ENCODE data around the gene ISLR2.

ISLR2 gene

DNA sequence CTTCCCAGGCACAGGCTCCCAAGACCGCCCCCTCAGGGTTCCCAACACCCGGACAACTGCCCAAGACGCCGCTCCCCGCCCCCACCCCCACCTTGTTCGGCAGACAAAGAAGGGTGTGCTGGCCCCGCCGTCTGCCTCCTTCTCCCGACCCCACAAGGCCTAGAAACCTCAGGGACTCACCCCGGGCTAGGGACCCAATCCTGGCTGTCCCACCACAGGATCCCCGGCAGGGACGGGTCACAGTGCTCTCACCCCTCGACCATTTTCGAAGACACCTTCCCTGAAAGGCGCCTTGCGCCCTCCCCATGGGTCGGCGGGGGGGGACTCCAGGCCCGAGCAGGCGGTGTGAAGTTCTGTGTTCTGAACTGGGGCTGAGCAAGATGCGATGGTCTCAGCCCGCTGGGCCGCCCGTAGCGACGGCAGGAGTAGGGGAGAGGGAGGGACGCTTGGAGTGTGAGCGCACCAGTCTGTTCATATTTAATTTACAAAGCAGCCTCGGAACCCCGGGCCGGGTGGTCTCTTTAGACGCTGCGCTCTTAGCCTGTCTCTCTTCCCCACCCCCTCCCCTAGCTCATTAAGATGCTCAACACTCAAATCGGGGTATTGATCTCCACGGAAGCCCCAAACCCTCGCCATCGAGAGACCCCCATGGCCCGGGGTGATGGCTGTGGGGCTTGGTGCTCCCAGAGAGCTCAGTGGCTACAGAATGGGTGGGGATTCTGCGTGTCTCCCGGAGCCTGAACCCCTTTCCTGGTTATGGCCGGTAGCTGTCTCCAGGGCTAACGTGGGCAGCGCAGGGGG lies 1.4 kb upstream of the ISLR2 start:
- ChIA-PET CTCF (interaction anchor here (0.6 to 6.3 kb wide), 30 partner anchors 15 to 244 kb away, joined by 3 to 100 read pairs (median 4); partner anchors contain the start of genes CYP11A1 and STRA6), POLR2A (interaction anchor here (0.8 to 2.2 kb wide), 7 partner anchors 43 to 194 kb away, joined by 3 to 6 read pairs (median 3); partner anchors contain the start of gene STRA6)
- H3K27ac ChIP-seq (ENCODE audit: extremely low read depth, low read depth, low read length), result 0 out of 2 replicates have a peak overlapping the region, but pooled peaks have one; percentile 1
- H3K4me1 ChIP-seq (ENCODE audit: control insufficient read depth, insufficient read depth, low read length), result peaks cover 14% of the 10 kb centered on the region
- H3K9me3 ChIP-seq (ENCODE audit: control insufficient read depth, insufficient read depth, low read depth, low read length), result no peaks in the 10 kb centered on the region
- no peaks in the 10 kb centered on the region for H3K36me3 ChIP-seq (ENCODE audit: control insufficient read depth in 2 of 2, insufficient read depth in 1 of 2, low read length in 2 of 2)
- no peak overlapping the region for H3K4me3 ChIP-seq (ENCODE audit: low read depth, low read length)
- TF ChIP-seq ZBTB17 (tag by site-specific recombination; IDR thresholded peaks at IDR 0.05) (no peak), ZNF654 (tag by site-specific recombination; IDR thresholded peaks at IDR 0.05; ENCODE audit: low read depth) (no peak), ZNF426 (tag by site-specific recombination; IDR thresholded peaks at IDR 0.05) (no peak), ZNF664 (tag by site-specific recombination; IDR thresholded peaks at IDR 0.05) (no peak), ZNF302 (tag by site-specific recombination; IDR thresholded peaks at IDR 0.05; ENCODE audit: low read depth) (no peak), ZNF768 (tag by site-specific recombination; IDR thresholded peaks at IDR 0.05) (no peak), ZNF571 (tag by site-specific recombination; IDR thresholded peaks at IDR 0.05) (no peak), ZNF23 (tag by site-specific recombination; IDR thresholded peaks at IDR 0.05; ENCODE audit: borderline replicate concordance) (no peak), ZNF248 (tag by site-specific recombination; IDR thresholded peaks at IDR 0.05) (no peak), HOXD13 (CRISPR knock-in tag; IDR thresholded peaks at IDR 0.05; ENCODE audit: borderline replicate concordance) (no peak), ZFHX2 (tag by site-specific recombination; conservative IDR thresholded peaks at IDR 0.05) (no peak), ZNF785 (tag by site-specific recombination; IDR thresholded peaks at IDR 0.05) (no peak), MYNN (tag by site-specific recombination; IDR thresholded peaks at IDR 0.05; ENCODE audit: borderline replicate concordance) (no peak)
- TF ChIP-seq, protein P1, sequence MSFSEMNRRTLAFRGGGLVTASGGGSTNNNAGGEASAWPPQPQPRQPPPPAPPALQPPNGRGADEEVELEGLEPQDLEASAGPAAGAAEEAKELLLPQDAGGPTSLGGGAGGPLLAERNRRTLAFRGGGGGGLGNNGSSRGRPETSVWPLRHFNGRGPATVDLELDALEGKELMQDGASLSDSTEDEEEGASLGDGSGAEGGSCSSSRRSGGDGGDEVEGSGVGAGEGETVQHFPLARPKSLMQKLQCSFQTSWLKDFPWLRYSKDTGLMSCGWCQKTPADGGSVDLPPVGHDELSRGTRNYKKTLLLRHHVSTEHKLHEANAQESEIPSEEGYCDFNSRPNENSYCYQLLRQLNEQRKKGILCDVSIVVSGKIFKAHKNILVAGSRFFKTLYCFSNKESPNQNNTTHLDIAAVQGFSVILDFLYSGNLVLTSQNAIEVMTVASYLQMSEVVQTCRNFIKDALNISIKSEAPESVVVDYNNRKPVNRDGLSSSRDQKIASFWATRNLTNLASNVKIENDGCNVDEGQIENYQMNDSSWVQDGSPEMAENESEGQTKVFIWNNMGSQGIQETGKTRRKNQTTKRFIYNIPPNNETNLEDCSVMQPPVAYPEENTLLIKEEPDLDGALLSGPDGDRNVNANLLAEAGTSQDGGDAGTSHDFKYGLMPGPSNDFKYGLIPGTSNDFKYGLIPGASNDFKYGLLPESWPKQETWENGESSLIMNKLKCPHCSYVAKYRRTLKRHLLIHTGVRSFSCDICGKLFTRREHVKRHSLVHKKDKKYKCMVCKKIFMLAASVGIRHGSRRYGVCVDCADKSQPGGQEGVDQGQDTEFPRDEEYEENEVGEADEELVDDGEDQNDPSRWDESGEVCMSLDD (tag by site-specific recombination; IDR thresholded peaks at IDR 0.05), result no peak
- TF ChIP-seq, protein P2, sequence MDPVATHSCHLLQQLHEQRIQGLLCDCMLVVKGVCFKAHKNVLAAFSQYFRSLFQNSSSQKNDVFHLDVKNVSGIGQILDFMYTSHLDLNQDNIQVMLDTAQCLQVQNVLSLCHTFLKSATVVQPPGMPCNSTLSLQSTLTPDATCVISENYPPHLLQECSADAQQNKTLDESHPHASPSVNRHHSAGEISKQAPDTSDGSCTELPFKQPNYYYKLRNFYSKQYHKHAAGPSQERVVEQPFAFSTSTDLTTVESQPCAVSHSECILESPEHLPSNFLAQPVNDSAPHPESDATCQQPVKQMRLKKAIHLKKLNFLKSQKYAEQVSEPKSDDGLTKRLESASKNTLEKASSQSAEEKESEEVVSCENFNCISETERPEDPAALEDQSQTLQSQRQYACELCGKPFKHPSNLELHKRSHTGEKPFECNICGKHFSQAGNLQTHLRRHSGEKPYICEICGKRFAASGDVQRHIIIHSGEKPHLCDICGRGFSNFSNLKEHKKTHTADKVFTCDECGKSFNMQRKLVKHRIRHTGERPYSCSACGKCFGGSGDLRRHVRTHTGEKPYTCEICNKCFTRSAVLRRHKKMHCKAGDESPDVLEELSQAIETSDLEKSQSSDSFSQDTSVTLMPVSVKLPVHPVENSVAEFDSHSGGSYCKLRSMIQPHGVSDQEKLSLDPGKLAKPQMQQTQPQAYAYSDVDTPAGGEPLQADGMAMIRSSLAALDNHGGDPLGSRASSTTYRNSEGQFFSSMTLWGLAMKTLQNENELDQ (tag by site-specific recombination; IDR thresholded peaks at IDR 0.05; ENCODE audit: low read depth), result no peak
- TF ChIP-seq, protein P3, sequence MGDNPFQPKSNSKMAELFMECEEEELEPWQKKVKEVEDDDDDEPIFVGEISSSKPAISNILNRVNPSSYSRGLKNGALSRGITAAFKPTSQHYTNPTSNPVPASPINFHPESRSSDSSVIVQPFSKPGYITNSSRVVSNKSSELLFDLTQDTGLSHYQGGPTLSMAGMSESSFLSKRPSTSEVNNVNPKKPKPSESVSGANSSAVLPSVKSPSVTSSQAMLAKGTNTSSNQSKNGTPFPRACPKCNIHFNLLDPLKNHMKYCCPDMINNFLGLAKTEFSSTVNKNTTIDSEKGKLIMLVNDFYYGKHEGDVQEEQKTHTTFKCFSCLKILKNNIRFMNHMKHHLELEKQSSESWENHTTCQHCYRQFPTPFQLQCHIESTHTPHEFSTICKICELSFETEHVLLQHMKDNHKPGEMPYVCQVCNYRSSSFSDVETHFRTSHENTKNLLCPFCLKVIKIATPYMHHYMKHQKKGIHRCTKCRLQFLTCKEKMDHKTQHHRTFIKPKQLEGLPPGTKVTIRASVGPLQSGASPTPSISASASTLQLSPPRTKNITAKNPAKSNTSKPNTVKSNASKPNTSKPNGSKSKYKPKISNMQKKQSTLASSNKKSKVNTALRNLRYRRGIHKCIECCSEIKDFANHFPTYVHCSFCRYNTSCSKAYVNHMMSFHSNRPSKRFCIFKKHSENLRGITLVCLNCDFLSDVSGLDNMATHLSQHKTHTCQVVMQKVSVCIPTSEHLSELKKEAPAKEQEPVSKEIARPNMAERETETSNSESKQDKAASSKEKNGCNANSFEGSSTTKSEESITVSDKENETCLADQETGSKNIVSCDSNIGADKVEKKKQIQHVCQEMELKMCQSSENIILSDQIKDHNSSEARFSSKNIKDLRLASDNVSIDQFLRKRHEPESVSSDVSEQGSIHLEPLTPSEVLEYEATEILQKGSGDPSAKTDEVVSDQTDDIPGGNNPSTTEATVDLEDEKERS (tag by site-specific recombination; IDR thresholded peaks at IDR 0.05), result no peak
- TF ChIP-seq, protein P4, sequence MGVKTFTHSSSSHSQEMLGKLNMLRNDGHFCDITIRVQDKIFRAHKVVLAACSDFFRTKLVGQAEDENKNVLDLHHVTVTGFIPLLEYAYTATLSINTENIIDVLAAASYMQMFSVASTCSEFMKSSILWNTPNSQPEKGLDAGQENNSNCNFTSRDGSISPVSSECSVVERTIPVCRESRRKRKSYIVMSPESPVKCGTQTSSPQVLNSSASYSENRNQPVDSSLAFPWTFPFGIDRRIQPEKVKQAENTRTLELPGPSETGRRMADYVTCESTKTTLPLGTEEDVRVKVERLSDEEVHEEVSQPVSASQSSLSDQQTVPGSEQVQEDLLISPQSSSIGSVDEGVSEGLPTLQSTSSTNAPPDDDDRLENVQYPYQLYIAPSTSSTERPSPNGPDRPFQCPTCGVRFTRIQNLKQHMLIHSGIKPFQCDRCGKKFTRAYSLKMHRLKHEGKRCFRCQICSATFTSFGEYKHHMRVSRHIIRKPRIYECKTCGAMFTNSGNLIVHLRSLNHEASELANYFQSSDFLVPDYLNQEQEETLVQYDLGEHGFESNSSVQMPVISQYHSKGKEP (tag by site-specific recombination; IDR thresholded peaks at IDR 0.05), result no peak

All from HEK293 (cell line).